HG03108 (cell line): ENCODE data around the gene UTY.

ENCODE experiments used
- ATAC-seq: cut with Tn5 transposase; IDR thresholded peaks from one replicate; pipeline ENCODE4 v1.9.1; 2021; ENCODE audit warnings: moderate library complexity; ENCODE audit not compliant: unreplicated experiment

Gene UTY

DNA sequence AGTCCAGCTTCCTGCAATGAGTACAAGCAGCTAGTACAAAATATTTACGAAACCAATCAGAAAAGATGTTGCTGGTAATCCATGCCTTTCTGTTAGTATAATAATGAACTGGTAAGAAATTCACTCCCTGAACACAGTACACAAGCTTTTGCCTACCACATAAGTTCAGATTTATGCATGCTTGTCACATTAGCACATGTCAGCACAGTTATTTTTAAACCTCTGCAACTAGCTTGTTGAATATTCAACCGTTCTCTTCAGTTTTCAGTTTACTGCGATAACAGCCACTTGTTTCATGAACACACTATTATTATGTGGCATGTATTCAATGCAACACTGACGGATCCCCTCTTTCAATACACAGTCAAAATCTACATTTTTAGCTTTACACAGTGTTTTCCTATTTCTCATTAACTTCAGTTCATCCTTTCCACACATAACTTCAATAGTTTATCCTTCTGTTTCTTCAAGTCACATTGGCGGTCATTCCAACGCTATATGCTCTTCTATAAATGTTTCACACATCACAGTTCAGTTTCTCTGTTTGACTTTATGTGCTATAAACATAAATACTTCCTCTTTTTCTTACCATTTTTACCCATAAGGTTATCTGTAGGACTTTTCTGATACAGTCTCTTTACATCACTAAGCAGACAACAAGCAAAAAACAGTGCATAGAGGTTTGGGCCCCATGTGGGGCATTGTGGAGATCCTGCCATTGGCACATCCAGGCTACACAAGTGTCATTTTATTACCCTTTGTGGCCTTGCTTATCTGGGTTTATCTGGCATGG lies 62.8 kb downstream of the UTY start:
- ATAC-seq, result no peak

DNA sequence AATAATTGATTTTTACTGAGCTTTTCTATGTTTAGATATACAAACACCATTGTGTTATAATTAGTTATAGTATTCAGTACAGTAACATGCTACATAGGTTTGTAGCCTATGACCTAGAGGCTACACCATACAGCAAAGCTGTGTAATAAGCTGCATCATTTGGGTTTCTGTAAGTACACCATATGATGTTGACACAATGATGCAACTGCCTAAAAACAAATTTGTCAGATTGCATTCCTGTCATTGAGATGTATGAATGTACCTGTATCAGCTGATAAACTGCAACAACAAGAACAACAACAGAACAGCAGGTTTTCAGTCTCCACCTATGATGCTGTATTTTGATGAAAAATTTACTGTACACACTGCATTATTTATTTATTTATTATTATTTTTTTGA lies 64.3 kb downstream of the UTY start:
- ATAC-seq, result no peak

DNA sequence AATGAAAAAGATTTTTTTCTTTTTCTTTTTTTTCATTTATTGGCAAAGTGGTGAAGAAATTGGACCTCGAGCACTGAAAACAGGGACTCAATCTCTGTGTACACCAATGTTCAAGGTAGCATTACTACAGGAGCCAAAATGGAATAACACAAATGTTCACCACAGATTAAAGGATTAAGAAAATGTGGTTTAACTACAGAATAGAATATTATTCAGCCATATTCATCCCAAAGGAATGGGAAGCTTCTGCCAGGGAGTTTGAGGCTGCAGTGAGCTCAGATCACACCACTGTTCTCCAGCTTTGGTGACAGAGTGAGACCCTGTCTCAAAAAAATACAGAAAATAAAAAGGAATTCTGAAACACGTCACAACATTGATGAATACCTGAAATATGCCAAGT lies 81.0 kb downstream of the UTY start:
- ATAC-seq, result no peak

DNA sequence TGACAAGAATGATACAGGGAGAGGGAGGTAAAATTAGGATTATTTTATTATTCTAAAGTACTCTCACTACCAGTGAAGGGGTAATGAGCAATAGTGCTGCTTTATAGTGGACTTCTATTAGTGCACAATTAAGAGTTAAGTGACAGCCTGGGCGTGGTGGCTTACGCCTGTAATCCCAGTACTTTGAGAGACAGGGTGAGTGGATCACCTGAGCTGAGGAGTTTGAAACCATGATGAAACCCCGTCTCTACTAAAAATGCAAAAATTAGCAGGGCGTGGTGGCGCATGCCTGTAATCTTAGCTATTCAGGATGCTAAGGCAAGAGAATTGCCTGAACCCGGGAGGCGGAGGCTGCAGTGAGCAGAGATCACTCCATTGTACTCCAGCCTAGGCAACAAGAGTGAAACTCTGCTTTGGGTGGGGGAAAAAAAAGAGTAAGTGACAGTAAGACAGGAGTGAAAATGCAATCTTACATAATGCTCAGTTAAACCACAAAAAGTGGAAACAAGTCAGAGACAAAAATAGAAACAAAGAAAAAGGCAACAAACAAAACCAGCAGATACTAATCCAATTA lies 98.6 kb downstream of the UTY start:
- ATAC-seq, result no peak

DNA sequence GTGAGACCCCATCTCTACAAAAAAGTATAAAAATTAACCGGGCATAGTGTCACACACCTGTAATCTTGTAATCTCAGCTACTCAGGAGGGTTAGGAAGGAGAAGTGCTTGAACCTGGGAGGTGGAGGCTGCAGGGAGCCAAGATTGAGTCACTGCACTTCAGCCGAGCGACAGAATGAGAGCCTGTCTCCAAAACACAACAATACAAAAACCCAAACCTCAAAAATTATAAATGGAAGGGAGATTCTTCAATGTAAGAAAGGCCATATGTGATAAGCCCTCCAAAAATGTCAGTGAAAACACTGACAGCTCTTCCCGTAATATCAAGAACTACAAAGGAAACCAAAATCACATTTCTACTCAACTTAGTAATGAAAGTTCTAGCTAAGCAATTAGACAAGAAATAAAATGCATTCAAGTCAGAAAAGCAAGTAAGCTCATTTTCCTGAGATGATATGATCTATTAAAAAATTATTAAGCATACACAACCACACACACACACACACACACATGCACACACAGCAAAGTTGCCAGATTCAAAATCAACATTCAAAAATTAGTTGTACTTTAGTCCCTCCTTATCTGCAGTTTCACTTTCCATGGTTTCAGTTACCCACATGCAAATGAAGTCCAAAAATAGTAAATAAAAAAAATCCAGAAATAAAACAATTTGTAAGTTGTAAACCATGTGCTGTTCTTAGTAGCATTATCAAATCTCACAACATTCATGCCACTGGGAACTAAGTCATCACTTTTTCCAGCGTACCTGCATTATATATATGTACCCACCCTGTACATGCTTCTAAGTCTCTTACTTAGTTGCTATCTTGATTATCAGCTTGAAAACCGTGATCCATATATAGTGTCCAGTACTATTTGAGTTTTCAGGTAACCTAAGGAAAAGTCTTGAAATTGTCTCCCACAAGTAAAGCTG lies 108.7 kb downstream of the UTY start:
- ATAC-seq, result no peak

DNA sequence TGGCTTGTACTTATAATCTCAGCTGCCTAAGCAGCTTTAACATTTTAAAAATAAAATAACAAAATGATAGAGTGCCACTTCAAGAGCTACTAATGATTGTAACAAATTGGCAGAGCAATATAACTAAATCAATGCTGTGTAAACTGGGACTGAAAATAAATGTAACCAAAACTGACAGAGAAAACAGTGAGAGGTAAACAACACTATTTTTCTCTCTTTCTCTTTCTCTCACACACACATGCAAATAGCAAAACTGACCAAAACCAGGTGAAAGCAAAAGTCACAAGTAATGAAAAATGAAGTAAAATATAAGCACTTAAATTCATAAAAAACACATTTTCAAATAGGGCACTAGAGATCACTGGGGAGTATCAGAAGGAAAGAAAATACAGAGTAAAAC lies 109.6 kb downstream of the UTY start:
- no peak for ATAC-seq

DNA sequence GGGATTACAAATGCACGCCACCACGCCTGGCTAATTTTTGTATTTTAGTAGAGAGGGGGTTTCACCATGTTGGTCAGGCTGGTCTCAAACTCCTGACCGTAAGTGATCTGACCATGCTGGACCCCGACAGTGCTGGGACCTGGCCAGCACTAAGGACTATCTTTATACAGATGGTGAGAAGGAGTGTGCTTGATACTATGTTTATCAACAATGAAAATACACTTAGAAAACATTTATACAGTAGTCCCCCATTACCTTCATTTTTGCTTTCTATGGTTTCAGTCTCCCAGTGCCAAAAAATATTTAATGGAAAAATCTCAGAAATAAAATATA lies 111.4 kb downstream of the UTY start:
- ATAC-seq, result no peak

DNA sequence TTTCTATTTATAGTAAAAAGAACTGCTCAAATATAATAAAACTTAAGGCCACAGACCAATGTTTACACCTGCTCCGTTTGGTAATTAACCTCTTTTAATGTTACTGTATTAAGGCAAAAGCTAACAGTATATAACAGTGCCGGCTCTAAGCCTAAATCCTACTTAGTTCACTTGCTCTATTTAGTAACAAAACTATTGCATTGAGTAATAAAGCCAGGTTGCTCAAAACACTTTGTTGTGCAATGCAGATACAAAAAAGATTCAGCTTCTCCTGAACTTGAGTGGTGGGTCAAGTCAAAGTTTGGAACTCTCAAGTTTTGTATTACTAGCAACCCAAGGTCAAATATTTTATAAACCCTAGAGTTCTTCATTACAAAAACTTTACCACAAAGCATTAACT lies 116.2 kb downstream of the UTY start:
- ATAC-seq, result no peak

DNA sequence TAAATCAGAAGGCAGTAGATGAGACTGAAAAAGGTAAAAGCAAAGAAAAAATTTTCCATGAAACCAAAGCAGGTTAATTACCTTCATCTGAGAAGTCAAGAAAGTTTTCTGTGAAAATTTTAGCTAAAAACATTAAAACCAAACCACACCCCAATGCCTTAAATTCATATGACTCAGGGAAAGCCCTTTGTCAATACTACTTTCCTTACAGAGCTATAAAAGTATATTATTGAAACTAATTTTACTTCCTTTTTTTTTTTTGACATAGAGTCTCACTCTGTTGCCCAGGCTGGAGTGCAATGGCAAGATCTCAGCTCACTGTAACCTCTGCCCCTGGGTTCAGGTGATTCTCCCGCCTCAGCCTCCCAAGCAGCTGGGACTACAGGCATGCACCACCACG lies 117.2 kb downstream of the UTY start:
- ATAC-seq, result no peak

DNA sequence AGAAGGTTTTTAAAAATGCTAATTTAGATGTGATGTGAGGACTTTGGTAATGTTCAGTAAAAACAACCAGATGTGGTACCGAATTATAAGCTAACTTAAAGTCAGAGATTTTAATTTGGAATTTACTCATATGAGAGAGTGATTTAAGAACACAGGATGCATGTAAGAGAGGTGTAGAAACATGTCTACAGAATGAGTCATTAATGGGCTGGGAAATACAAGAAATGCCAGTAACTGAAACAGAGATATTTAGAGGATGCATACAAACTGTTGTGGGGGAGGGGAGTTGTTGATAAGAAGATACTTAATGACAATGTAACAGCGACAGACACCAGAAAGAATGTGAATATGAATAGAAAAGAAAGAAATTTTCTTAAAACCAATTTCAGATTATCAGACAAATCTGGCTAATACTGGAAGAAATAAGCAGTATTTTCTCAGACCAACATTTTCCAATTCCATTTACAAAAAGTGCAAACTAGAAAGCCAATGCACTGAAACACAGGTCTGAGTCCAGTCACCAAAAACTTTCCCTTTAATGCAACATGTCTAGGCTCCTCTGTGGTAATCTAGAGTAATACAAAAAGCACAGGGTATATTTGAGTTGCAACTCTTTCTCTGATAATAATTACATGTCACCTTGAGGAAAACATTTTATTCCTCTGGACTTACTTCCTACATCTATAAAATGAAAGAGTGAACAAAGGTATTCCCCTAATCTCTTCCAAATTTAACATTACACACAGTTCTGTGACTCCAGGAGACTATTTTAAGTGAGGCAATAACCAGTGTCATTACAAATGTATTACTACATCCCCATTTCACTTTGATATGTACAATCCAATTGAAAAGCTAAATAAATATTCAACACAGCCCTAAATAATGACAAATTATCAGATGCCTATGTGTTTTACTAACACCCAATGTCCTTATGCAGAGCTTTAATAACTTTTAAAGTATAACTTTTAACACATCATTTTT lies 117.9 kb downstream of the UTY start:
- no peak for ATAC-seq

DNA sequence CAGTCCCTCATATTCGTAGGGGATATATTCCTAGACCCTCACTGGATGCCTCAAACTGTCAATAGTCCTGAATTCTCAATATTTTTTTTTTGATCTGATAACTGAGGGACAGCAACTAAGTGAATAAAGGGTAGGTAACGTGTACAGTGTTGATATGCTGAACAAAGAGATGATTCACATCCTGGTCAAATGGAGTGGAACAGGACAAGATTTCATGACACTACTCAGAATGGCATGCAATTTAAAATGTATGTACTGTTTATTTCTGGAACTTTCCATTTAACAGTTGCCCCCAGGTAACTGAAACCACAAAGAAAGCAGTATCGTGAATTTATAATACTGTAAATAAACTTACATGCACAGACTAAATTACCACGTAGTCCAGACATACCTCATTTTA lies 128.4 kb downstream of the UTY start:
- ATAC-seq, result no peak

DNA sequence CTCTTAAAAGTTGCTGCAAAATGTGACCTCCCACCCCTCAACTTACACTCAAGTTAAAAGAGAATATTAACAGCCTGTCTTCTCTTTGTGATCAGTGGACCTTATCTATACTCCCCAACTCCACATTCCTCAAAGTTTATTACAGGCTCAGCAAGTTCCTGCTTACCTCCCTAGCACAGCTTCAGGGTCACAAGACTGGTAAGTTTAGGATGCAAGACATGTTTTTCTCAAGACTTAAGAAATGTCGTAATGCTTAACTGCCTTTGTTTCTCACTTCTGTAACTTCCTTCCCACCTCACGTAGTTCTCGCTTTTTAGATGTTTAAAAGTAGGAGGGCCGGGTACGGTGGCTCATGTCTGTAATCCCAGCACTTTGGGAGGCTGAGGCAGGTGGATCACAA lies 132.7 kb downstream of the UTY start:
- no peak for ATAC-seq

DNA sequence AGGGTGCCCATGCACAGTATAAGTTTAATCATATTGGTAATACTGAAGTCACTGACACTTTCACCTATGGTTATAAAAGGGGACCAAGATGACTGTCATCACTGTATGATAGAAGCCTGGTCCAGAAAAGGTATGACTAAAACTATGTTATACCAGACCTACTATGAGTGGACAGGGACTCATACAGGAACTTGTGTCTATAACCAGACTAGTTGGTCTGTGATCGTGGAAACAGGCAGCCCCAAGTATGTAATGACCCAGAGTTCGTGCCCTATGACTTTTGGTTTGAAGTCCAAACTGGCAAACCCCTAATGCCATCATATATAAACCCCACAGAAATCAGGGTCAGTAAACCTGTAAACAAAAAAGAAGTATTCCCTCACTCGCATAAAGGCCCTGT lies 134.3 kb downstream of the UTY start:
- no peak for ATAC-seq

DNA sequence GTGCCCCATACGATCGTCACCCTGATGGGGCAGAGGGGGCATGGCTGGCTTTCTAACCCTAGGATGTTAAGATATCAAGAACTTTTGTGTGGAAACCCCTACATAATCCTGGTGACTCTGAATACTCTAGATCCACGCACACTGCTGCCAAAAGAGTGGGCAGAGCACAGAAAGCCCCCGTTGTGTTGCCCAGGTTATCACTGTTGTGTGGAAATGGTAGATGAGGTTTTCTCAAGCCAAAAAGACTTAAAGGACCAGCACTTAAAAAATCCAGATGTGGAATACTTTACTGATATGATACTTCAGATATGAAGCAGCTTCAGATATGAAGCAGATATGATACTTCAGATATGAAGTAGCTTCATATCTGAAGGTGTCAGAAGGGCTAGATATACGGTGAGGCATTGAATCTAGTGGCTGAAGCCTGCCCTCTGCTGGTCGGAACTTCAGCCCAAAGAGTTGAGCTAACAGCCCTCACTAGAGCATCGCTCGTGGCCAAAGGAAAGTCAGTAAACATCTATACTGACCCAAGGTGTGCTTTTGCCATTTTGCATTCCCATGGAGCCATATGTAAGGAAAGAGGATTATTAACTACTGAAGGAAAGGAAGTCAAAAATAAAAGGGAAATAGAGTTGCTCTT lies 136.4 kb downstream of the UTY start:
- no peak for ATAC-seq

DNA sequence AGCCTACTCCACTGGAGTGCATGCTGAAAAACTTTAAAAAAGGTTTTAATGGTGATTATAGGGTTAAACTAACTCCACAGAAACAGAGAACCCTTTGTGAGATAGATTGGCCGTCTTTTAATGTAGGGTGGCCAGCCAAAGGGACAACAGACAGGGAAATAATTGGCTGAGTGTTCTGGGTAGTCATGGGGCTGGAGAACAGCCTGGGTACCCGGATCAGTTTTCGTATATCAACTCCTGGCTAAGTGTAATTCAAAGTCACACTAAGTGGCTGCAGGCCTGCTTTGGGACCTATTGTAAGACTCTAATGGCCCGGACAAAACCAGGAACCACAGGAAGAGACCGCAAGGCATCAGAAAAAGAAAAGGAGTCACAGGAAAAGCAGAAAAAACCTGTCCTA lies 139.9 kb downstream of the UTY start:
- no peak for ATAC-seq

DNA sequence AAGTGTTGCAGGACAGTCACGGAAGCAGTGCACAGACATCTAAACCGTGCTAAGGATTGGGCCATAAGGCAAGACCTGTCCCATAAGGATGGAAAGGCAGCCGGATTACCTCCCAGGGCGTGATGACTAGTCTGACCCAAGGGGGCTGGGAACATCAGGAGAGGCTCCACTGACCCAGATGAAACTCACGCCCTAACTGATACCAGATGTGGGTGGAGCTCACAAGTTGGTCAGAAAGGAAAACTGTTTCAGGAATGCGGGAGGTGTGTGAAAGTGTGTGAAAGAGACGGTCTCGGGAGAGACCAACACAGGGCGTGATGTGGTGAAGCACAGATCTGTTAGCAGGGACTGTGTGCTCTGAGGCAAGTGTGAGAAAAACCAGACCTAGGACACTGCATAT lies 140.5 kb downstream of the UTY start:
- no peak for ATAC-seq

DNA sequence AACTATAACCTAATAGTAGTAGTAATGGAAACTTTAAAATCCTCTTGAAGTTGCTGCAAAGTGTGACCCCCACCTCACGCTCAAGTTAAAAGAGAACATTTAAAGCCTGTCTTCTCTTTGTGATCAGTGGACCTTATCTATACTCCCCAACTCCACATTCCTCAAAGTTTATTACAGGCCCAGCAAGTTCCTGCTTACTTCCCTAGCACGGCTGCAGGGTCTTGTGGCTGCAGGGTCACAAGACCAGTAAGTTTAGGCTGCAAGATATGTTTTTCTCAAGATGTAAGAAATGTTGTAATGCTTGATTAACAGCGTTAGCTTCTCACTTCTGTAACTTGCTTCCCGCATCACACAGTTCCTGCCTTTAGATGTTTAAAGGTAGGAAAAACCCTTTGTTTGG lies 141.1 kb downstream of the UTY start:
- ATAC-seq, result no peak

DNA sequence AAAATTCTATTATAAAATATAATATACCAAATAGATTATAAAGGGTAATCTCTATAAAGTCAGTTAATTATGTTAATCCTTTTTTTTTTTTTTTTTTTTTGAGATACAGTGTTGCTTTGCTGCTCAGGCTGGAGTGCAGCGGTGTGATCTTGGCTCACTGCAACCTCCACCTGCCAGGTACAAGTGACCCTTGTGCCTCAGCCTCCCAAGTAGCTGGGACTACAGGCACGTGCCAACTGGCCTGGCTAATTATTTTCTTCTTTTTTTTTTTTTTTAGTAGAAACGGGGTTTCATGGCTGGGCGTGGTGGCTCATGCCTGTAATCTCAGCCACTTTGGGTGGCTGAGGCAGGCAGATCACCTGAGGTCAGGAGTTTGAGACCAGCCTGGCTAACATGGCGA lies 141.9 kb downstream of the UTY start:
- no peak for ATAC-seq

DNA sequence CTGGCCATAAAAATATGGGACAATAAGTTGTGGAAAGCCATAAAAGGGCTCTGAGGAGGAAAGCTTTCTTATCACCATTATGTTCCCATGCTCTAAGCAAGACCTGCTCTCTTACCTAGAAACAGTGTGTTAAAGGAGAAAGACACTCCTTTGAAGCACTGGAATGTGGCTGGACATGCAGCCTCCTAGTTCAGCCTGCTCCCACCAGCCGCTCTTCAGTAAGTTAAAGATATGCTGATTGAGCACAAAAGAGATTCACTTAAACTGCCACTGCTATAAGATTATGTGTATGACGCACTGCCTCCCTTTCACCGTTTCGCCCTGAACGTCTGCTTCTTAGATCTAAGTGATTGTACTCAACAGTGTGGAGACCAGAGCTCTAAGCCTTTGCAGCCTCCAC lies 146.0 kb downstream of the UTY start:
- ATAC-seq, result no peak

DNA sequence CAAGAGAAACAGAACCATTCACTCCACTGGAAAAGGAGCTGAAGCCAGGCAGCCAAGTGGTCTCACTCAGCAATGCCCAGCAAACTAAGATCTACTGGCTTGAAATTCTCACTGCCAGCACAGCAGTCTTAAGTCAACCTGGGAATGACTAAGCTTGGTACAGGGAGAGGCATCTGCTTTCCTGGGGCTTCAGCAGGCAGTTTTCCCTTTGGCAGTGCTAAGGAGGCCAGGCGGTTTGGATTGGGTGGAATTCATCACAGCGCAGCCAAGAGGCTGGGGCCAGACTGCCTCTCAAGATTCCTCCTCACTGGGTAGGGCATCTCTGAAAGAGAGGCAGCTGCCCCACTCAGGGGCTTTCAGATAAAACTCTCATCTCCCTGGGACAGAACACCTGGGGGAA lies 149.2 kb downstream of the UTY start:
- ATAC-seq, result no peak
